K562 (cell line): Measurements from ENCODE around the gene TPX2. TPM values are rescaled to one million over a fixed set of nuclear protein-coding genes. Genes with fewer than 3 reads are reported as not detected.

Experiments used
- ARID1B ChIP-seq: fragments of 450-650 bp; IDR thresholded peaks from 2 replicates; pipeline ENCODE4 v1.6.1; 2016; ENCODE audit warnings: antibody characterized with exemption, mild to moderate bottlenecking, inconsistent platforms
- BRCA1 ChIP-seq, 2 experiments: fragments of 450-650 bp in 1 of 2; sonication (generic) in 1 of 2; formaldehyde crosslinking in 1 of 2; IDR thresholded peaks; 2 replicates each; pipeline versions ENCODE4 v1.5.0 to v1.6.1; 2017 to 2020; ENCODE audit warnings: mild to moderate bottlenecking in 1 of 2, missing genetic modification reagents in 1 of 2
- CBX1 ChIP-seq: sonication (generic); IDR thresholded peaks from 2 replicates; pipeline ENCODE4 v1.6.1; 2016; ENCODE audit warnings: antibody characterized with exemption, low read depth, mild to moderate bottlenecking
- CBX3 ChIP-seq, 2 experiments: IDR thresholded peaks; 1 replicate in 1 of 2; 2 replicates in 1 of 2; pipeline ENCODE4 v1.6.1; 2012; ENCODE audit warnings: inconsistent platforms in 2 of 2, low read length in 2 of 2, borderline replicate concordance in 1 of 2, control low read depth in 1 of 2
- CC2D1A ChIP-seq: fragments of 450-650 bp; IDR thresholded peaks from 2 replicates; pipeline ENCODE4 v1.6.1; 2017; ENCODE audit warnings: mild to moderate bottlenecking
- CHD4 ChIP-seq: fragments of 200-600 bp; sonication (generic); IDR thresholded peaks from 3 replicates; pipeline ENCODE4 v1.6.1; 2012; ENCODE audit warnings: low read depth, mild to moderate bottlenecking, mixed read lengths, low read length, inconsistent platforms; ENCODE audit not compliant: insufficient read depth, insufficient replicate concordance, poor library complexity, severe bottlenecking
- E2F3 ChIP-seq: fragments of 250-450 bp; sonication (Bioruptor Pico); IDR thresholded peaks from 2 replicates; pipeline ENCODE4 v1.4.0; 2020; ENCODE audit warnings: mild to moderate bottlenecking
- HDAC1 ChIP-seq, 2 experiments: fragments of 450-650 bp; IDR thresholded peaks; 2 replicates each; pipeline ENCODE4 v1.6.1; 2016 to 2017; ENCODE audit warnings: inconsistent platforms in 1 of 2, mild to moderate bottlenecking in 1 of 2, moderate library complexity in 1 of 2
- HDAC6 ChIP-seq: IDR thresholded peaks from 2 replicates; pipeline ENCODE4 v1.6.1; 2012; ENCODE audit warnings: low read depth, mild to moderate bottlenecking, control low read depth, inconsistent platforms, low read length, moderate library complexity
- MYNN ChIP-seq, 2 experiments: sonication (generic); formaldehyde crosslinking in 1 of 2; IDR thresholded peaks; 2 replicates each; pipeline versions ENCODE4 v1.5.0 to v1.6.1; 2016 to 2020; ENCODE audit warnings: antibody characterized with exemption in 1 of 2, missing genetic modification reagents in 1 of 2
- NCOA1 ChIP-seq: fragments of 450-650 bp; IDR thresholded peaks from 2 replicates; pipeline ENCODE4 v1.6.1; 2016; ENCODE audit warnings: low read depth
- NFE2 ChIP-seq: IDR thresholded peaks from 2 replicates; pipeline ENCODE4 v1.6.1; 2014; ENCODE audit warnings: antibody characterized with exemption, low read depth
- PHTF2 ChIP-seq: fragments of 250-450 bp; sonication (Bioruptor Pico); IDR thresholded peaks from 2 replicates; pipeline ENCODE4 v1.5.0; 2021; ENCODE audit warnings: mild to moderate bottlenecking
- POLR2AphosphoS2 ChIP-seq: IDR thresholded peaks from 2 replicates; pipeline ENCODE4 v1.6.1; 2012; ENCODE audit warnings: low read length, improper control_type of control experiment
- TRIM24 ChIP-seq, 2 experiments: fragments of 450-650 bp; IDR thresholded peaks; 2 replicates each; pipeline ENCODE4 v1.6.1; 2016
- TRIM28 ChIP-seq: fragments of 450-650 bp; IDR thresholded peaks from 2 replicates; pipeline ENCODE4 v1.6.1; 2017
- ZNF212 ChIP-seq: fragments of 450-650 bp; formaldehyde crosslinking; IDR thresholded peaks from 2 replicates; pipeline ENCODE4 v1.4.0; 2020; ENCODE audit warnings: mild to moderate bottlenecking
- ZNF668 ChIP-seq: fragments of 250-450 bp; sonication (Bioruptor Pico); IDR thresholded peaks from 2 replicates; pipeline ENCODE4 v1.8.0; 2022; ENCODE audit warnings: mild to moderate bottlenecking, inconsistent platforms
- ZNF766 ChIP-seq: fragments of 200-800 bp; sonication (Bioruptor generic); conservative IDR thresholded peaks from 2 replicates; pipeline ENCODE4 v1.6.1; 2016; ENCODE audit warnings: missing genetic modification characterization, missing compliant biosample characterization
- polyA plus RNA-seq, 8 experiments: library from polyadenylated mRNA; depleted of rRNA in 4 of 8; stranded (reverse) in 5 of 8; unstranded in 3 of 8; fragments of >200 nt; fragmentation: Nextera tagmentation in 2 of 8; fragmentation: Illumina TruSeq in 1 of 8; extraction: Ambion mirVana in 2 of 8; extraction: Trizol in 1 of 8; gene quantifications; 2 replicates each; pipeline versions ENCODE4 v1.2.1 to v1.2.3, GENCODE V29; 2011 to 2014; ENCODE audit warnings: inconsistent platforms in 1 of 8, missing spikeins in 1 of 8
- total RNA-seq, 7 experiments: library from RNA; depleted of rRNA in 6 of 7; stranded (reverse); fragments of >200 nt in 6 of 7; fragmentation: Illumina TruSeq in 2 of 7; extraction: Trizol in 2 of 7; gene quantifications; 2 replicates each; pipeline versions ENCODE4 v1.2.1 to v1.2.3, GENCODE V29; 2011 to 2021; ENCODE audit warnings: low replicate concordance in 1 of 7
- TF ChIP-seq, protein P1 (sequence below): fragments of 200-400 bp; formaldehyde crosslinking; IDR thresholded peaks from 2 replicates; pipeline ENCODE4 v1.6.1; 2017; ENCODE audit warnings: mild to moderate bottlenecking, low read depth, low read length, moderate library complexity
- TF ChIP-seq, protein P2 (sequence below): fragments of 250-450 bp; sonication (Bioruptor Pico); IDR thresholded peaks from 2 replicates; pipeline ENCODE4 v1.5.0; 2021
- TF ChIP-seq, protein P3 (sequence below): fragments of 250-450 bp; sonication (Bioruptor Pico); IDR thresholded peaks from 2 replicates; pipeline ENCODE4 v1.4.0; 2020; ENCODE audit warnings: borderline replicate concordance
- TF ChIP-seq, protein P4 (sequence below): fragments of 250-450 bp; sonication (Bioruptor Pico); IDR thresholded peaks from 2 replicates; pipeline ENCODE4 v1.8.0; 2021; ENCODE audit warnings: mild to moderate bottlenecking, moderate library complexity

Gene TPX2
- total and polyA plus RNA-seq, 9 of the 15 experiments (the other 6 are each of a cell fraction or from before 2014, with no cell fraction given): 48.0 to 241 (median 133) TPM

GRCh38 chr20:31698803-31699718 lies 40.0 kb upstream of the TPX2 start (continued):
- TF ChIP-seq, protein P1, sequence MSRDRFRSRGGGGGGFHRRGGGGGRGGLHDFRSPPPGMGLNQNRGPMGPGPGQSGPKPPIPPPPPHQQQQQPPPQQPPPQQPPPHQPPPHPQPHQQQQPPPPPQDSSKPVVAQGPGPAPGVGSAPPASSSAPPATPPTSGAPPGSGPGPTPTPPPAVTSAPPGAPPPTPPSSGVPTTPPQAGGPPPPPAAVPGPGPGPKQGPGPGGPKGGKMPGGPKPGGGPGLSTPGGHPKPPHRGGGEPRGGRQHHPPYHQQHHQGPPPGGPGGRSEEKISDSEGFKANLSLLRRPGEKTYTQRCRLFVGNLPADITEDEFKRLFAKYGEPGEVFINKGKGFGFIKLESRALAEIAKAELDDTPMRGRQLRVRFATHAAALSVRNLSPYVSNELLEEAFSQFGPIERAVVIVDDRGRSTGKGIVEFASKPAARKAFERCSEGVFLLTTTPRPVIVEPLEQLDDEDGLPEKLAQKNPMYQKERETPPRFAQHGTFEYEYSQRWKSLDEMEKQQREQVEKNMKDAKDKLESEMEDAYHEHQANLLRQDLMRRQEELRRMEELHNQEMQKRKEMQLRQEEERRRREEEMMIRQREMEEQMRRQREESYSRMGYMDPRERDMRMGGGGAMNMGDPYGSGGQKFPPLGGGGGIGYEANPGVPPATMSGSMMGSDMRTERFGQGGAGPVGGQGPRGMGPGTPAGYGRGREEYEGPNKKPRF: no peak
- peak; percentile 23; the same call in 1 of the 2 replicates for TF ChIP-seq NFE2
- TF ChIP-seq, protein P2, sequence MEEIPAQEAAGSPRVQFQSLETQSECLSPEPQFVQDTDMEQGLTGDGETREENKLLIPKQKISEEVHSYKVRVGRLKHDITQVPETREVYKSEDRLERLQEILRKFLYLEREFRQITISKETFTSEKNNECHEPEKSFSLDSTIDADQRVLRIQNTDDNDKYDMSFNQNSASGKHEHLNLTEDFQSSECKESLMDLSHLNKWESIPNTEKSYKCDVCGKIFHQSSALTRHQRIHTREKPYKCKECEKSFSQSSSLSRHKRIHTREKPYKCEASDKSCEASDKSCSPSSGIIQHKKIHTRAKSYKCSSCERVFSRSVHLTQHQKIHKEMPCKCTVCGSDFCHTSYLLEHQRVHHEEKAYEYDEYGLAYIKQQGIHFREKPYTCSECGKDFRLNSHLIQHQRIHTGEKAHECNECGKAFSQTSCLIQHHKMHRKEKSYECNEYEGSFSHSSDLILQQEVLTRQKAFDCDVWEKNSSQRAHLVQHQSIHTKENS (CRISPR knock-in tag): no peak
- no peak for TF ChIP-seq CHD4
- TF ChIP-seq, protein P3, sequence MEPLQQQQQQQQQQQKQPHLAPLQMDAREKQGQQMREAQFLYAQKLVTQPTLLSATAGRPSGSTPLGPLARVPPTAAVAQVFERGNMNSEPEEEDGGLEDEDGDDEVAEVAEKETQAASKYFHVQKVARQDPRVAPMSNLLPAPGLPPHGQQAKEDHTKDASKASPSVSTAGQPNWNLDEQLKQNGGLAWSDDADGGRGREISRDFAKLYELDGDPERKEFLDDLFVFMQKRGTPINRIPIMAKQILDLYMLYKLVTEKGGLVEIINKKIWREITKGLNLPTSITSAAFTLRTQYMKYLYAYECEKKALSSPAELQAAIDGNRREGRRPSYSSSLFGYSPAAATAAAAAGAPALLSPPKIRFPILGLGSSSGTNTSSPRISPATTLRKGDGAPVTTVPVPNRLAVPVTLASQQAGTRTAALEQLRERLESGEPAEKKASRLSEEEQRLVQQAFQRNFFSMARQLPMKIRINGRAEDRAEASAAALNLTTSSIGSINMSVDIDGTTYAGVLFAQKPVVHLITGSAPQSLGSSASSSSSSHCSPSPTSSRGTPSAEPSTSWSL (CRISPR knock-in tag): no peak
- TF ChIP-seq HDAC1 (IDR thresholded peaks at IDR 0.05): peak in 1 of 2 experiments; percentile 55; a peak in 1 of 4 replicates
- no peak for TF ChIP-seq PHTF2
- TF ChIP-seq E2F3 (CRISPR knock-in tag): no peak
- TF ChIP-seq TRIM24 (IDR thresholded peaks at IDR 0.05): no peak
- TF ChIP-seq TRIM28: no peak
- peak; percentile 53 for TF ChIP-seq ARID1B
- TF ChIP-seq CBX3 (IDR thresholded peaks at IDR 0.05; ENCODE audit: borderline replicate concordance in 1 of 2, low read length in 2 of 2): no peak
- TF ChIP-seq ZNF212: no peak
- TF ChIP-seq CBX1: no peak
- TF ChIP-seq HDAC6: no peak
- TF ChIP-seq ZNF668 (CRISPR knock-in tag): no peak
- no peak for TF ChIP-seq ZNF766 (CRISPR knock-in tag)
- no peak for TF ChIP-seq NCOA1
- no peak for TF ChIP-seq CC2D1A
- TF ChIP-seq MYNN (IDR thresholded peaks at IDR 0.05): peak; percentile 74; the same call in 1 of the 2 replicates
- TF ChIP-seq MYNN (CRISPR knock-in tag; IDR thresholded peaks at IDR 0.05): no peak
- TF ChIP-seq, protein P4, sequence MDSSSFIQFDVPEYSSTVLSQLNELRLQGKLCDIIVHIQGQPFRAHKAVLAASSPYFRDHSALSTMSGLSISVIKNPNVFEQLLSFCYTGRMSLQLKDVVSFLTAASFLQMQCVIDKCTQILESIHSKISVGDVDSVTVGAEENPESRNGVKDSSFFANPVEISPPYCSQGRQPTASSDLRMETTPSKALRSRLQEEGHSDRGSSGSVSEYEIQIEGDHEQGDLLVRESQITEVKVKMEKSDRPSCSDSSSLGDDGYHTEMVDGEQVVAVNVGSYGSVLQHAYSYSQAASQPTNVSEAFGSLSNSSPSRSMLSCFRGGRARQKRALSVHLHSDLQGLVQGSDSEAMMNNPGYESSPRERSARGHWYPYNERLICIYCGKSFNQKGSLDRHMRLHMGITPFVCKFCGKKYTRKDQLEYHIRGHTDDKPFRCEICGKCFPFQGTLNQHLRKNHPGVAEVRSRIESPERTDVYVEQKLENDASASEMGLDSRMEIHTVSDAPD (CRISPR knock-in tag): no peak
- TF ChIP-seq BRCA1 (IDR thresholded peaks at IDR 0.05): no peak
- no peak for TF ChIP-seq BRCA1 (CRISPR knock-in tag; IDR thresholded peaks at IDR 0.05)
- no peak for TF ChIP-seq POLR2AphosphoS2
